Right forelimb (tissue), 1 donor: ENCODE measurements around the gene PRSS50.
A peak's percentile ranks its signal among the peaks of the same experiment; 100 is the strongest.
"Not testable (repeated sequence)": the region's sequence is repeated elsewhere in the genome, so short reads cannot be mapped to it uniquely, and the experiment has no call there.

ENCODE experiments used
- DNase-seq: peaks from one replicate; pipeline ENCODE4 v3.0.0-alpha.2; 2018

Gene PRSS50

DNA sequence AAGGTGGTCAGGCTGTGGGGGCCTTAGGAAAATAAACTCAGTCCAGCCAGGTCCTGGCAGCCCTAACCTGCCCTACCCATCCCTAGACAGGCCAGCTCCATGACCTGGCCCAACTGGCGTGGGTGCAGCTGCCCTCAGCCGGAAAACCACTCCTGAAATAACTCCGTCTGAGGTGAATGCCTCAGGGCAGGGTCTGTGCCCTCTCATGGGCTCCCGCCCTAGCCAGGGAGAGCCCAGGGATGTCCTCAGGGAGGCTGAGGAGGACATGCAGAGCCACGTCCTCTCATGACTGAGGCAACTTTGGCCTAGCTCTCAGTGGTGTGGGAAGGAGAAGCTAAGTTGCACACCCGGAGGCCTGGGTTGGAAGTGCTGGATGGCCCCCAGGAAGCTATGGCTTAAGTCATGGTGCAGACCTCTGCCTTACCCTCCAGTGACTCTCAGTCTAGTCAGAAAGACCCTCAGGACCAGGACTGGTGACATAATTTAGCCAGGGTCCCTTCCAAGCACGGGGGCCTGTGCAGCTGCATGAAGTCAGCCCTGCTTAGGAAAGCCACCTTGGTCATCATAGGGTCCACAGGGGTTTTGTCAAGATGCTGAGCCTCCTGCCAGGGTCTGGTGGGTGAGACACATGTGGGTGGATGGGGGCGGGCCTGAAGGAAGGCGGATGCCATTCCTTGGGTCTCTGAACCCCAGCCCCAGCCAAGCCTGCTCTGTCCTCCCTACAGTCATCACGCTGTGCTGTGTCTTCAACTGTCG lies 9.1 kb downstream of the PRSS50 start:
- peak; percentile 37 for DNase-seq

DNA sequence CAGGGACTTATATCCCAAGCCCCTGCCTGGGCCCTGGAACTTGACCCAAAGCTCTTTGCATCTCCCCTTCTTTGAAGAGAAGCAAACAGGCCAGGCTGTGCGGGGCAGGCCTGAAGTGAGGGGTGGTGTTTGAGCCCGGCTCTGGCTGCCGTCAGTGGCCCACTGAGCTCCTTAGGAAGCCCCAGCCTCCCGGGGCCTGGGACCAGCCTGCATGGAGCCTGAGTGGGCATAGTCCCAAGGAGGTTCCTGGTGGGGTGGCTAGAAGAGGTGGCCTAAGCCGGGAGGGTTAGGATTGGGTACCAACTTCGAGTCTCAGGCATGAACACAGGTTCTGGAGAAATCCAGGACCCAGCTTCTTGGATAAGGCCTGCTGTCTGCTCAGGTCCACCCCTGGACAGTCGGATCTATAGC lies 10.1 kb downstream of the PRSS50 start:
- peak; percentile 40 for DNase-seq

DNA sequence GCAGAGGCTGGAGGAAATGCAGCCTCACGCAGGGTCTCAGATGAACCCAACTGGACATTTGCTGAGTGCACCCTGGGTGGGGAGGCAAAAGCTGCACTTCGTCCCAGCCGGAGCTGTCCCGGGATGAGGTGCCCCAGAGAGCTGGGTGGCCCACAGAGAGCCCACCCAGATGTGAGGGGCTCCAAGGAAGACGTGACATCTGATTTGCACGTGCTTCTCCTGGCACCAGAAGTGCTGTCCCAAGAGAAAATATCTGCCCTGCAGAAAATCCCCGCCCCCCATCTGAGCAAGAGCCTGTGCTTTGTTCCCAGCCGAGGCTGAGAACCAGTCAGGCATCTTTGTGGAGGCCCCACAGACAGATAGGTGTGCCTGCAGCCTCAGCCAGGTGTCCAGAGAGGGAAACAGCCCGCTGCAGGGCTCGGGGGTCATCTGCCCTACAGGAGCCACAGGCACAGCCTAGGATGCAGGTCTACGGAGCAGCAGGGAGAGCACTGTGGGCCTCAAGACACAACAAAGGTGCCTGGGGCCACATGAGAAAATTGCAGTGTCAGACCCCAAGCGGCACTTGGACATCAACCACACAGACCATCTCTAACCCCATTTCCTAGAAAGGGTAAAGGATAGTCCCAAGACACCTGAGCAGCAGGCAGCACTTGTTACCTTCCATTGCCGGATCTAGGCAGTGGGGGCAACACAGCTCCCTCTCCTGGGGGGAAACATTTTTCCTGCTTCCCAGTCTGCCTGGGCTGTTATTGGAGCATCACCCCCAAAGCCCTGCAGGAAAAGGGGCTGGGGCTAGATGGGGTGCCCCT lies 10.7 kb downstream of the PRSS50 start:
- peak; percentile 36 for DNase-seq

DNA sequence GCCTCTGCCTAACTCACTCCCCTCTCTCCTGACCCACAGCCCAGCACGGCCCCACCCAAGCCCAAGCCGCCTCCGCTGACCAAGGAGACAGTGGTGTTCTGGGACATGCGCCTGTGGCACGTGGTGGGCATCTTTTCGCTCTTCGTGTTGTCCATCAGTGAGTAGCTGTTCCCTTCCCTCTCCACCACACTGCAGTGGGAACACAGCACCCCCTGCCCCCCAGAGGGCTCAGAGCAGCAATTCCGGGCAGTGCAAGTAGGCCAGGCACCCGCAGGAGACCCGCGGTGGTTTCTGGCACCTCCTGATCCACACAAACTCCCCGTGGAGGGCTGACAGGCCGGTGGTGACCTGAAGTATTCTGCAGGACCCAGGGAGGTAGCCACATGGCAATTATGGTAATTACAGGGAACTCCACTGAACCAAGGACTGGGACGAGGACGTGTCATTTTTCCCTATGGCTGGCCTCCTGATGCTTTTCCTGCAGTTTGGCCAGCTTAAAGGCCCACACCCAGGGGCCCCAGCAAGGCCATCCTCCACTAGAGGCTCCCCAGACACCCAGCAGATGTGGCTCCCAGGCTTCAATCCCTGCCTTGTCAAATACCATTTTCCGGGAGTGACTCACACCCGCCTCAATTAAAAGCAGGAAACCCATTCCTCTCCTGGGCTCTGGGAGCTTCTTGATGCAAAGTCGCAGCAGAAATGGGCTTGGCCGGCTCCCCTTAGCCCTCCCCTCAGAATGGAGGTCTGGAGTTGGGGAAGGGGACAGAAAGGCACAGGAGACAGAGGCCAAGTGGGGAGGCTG lies 11.7 kb downstream of the PRSS50 start:
- DNase-seq = peak; percentile 65

DNA sequence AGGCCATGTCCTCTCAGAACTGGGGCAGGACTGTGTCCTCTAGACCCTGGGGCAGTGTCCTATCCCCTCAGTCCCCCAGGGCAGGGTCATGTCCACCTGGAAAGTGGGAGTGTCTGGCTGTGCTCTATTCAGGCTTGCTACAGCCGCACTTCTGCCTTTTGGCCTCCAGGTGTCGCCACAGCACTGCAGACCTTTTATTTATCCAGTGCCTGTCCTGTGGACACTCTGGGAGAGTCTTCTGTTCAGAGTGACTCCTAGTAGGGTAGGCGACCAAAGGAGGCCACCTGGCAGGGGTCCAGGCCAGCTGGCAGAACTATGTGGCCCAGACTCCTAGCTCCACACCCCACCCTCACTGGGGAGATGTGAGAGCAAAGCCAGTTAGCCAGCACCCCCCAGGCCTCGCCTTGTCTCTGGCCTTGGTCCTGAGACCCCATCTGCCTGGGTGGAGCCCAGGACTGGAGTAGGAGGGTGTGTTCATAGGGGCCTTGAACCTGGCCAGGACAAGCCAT lies 12.6 kb downstream of the PRSS50 start:
- peak; percentile 86 for DNase-seq

DNA sequence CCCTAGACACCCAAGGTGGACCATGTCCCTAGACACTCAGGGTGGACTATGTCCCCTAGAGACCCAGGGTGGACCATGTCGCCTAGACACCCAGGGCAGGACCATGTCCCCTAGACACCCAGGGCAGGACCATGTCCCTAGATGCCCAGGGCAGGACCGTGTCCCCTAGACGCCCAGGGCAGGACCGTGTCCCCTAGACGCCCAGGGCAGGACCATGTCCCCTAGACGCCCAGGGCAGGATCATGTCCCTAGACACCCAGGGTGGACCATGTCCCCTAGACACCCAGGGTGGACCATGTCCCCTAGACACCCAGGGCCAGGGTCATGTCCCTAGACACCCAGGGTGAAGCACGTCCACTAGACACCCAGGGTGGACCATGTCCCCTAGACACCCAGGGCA lies 13.3 kb downstream of the PRSS50 start:
- DNase-seq = not testable (repeated sequence)

DNA sequence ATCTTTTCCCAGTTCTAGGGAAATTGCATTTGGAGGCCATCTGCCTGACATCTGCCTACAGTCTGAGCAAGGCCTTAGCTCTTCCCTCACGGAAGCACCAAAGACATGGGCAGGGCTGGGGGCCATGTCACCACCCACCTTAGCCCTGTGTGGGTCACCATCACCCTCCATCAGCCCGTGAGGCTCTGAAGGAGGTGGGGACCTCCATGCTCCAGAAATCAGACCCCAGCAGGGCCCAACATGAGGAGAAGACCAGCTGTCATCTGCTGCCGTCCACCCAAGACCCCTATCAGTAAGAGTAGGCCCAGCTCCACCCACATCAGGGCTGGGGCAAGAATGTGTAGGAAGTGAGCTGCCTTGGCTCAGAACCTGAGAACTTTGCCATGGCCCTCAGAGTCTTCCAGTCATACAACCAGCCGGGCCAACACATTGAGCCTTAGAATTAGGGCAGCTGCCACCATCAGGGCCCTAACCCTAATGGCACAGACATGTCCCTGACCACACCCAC lies 14.6 kb downstream of the PRSS50 start:
- DNase-seq = no peak

DNA sequence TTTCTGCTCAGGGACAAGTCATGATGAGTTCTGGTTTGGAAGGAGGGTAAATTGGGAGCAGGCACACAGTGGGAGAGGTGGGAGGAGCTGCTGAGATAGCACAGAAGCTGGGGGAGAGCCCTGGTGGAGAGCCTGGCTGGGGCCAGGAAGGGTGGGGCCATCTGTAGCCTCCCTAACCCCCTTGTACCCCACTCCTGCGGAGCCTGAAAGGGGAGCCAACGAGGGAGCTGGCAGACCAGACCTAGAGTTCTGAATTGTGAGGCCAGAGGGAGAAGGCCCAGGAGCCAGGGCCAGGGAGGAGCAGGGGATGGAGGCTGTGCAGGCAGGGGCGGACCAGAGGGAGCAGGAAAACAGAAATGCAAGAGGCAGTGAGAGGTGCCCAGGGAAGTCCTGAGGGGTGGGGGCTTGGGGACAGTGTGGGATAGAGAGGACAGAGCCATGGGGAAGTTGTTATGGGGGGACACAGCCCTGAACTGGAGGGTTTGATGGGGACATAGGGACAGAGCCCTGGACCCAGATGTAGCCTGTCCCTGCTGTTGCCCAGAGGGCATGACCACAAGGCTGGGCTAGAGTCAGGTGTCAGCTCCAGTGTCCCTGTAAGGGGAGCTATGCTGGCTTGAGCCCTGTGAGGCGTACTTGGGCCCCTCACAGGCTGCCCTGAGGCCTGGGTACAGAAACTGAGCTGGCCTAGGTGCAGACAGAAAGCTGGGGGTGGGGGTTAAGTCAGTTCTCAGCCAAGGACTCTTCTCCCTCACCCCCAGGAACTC lies 15.2 kb downstream of the PRSS50 start:
- DNase-seq = no peak

DNA sequence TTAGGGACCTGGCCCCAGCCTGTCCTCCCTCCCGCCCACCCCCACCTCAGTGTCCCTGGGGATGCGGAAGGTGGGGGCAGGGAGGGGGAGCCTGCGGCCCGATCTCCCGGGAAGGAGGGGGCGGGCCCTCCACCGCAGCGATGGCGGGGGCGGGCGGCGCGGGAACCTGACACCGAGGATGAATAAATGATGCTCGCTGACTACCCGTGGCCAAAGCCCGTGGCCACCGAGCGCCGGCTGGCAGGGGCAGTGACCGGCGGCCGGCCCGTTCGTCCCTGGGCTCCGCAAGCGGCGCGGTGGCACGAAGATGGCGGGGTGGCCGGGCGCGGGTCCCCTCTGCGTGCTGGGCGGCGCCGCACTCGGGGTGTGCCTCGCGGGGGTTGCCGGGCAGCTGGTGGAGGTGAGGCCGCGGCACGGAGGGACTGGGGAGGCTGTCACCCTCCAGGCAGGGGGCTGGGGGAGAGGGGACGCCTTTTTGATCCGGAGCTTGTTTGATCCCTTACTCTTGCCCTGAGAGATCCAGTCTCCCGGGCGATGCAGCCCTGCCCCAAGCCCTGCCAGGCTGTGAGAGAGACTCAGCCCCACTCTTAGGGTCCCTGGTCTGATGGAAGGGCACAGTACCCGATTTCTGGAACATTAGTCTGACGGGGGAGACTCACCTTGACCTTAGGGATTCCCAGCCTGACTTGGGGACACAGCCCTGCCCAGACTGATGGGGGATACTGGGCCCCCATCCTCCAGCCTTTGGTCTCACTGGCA lies 16.3 kb downstream of the PRSS50 start, which contains the start of gene TMIE:
Gene TMIE (plus strand): TSS at position 212 of the 759 bp plus-strand sequence. CDS start 96 bp downstream, at position 308.
- no peak for DNase-seq

DNA sequence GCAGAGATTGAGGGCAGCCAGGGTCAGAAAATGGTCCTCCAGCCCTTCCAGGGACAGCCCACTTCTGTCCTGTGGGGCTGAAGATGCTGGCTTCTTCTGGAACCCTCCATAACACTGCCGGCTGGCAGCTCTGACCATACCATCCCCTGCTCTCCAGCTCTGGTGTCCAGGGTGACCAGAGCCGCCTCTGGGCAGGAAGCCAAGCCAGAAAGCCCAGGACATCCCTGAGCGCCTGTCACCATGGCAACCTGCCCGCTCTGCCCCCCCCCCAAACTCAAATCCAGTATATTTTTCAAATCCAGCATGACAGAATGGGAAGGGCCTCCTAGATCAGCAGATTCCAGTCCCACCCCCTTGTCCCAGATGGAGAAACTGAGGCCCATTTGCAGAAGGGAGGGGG lies 16.9 kb downstream of the PRSS50 start:
- no peak for DNase-seq

DNA sequence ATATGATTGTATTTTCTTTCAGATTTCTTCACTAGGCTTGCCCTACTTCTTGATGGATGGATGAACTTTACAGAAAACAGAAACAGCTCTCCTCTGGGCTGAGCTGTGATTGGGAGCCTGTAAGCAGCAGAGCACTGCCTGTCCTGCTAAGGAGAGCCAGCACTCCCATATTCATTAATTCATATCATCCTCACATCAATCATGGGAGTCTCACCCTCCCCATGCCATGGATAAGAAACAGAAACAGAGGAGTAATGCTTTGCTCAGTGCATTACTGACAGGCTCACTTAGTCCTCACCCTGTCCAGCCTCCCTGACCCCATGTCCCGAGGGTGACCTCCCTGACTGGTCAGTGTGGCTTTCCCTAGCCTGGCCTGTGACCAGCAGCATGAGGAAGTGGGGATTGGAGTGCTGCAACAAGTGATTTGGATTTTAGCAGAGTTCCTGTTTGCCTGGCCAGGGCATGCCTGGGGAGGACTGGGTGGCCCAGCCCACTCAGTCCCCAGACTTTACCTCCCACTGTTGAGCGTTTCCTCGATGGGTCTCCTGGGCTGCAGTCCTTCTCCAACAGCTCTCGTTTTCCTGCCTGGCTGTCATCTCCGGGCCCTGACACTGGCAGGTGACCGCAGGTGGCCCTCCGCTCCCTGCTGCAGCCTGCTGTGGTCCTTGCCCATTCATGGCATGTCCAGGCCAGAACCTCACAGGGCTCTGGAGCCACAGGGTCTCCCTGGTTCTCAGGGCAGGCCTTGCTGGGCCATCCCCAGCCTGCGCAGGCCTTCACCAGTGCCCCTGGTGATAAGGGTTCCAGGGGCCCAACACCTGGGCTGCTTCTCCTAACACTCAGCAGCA lies 17.8 kb downstream of the PRSS50 start:
- DNase-seq = no peak

DNA sequence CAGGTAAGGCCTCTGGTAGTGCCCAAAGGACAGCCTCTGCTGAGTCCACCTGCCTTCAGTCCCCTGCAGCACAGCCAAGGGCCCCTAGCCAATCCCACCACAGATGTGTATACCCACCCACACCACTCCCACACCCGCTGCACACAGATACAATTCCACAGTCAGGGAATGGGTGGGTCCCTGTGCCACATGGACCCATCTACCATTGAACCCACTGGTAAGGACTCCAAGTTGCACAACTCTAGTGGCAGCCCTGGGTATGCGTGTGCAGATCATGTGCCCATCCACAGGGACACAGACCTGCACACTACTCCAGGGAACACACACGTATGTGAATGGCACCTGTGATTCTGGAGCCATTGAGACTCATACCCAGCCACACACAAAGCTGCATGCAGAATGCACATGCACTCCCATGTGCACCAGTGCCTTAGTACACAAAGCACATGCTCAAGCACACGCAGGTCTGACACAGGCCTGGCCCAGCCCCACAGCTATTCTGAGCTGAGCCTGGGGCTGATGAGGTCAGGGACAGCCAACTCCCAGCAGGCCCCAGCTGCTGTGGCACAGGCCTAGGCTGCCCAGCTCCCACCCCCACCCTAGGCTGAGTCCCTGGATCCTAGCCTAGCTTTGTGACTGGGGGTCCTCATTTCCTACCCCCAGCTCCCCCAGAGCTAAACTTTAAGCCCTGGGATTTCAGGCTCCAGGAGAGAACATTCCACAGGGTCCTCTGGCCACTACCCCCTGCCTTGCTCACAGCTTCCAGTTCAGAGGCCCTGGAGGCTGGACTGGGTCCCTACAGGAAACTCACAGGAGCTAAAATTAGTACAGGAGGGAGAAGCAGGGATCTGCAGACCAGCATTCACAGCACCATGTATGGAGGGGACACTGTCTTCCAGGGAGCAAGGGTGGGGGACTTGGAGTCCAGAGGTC lies 21.4 kb downstream of the PRSS50 start:
- no peak for DNase-seq

DNA sequence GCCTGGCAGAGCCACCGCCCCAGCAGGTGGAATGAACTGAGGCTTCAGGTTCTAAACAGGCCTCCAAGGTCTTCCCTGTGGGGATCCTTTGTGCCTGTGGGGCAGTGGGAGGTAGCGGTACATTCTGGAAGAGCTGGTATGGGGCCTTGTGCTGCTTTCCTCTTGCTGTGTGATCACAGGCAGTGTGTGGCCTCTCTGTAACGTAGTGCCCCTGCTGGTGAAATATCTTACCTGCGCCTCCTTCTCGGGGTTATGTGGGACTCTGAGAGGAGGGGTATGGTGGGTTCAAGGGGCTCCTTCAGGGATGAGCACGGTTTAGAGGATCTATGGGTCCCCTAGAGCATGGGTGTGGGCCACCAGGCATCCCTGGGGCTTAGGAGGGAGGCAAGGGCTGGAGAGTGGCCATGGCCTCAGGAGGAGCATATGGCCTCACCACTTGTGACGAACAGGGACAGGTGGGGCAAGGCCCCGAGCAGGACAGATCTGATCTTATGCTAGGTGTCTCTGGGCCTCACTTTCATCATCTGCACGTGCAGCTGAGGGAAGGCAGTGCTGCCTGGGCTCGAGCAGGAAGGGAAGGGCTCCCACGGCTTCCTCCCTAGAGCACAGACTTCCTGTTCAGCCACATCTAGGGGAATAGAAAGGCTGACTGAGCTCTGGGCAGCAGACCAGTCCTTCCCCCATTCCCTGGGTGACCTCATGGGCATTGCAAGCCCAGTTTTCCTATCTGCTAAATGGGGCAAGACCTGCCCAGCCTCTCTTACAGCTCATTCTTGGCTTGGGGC lies 22.3 kb downstream of the PRSS50 start:
- no peak for DNase-seq

DNA sequence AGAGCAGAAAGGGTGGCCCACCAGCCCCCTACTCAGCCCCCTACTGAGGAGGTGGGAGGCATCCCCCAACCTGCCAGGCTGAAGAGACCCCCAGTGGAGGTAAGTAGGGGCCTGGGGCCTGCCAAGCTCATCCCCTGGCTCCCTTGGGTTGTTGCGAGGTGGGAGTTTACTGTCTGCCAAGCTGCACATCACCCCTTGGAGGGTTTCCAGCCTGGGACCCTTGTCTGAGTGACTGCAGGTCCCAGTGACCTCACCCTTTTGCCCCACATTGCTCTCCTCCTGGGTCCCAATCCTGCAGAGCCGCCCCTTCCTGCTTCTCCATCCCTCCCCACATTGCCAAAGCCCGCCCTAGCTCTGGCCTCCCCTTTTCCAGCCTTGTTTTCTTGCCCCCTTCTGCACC lies 23.1 kb downstream of the PRSS50 start:
- no peak for DNase-seq

DNA sequence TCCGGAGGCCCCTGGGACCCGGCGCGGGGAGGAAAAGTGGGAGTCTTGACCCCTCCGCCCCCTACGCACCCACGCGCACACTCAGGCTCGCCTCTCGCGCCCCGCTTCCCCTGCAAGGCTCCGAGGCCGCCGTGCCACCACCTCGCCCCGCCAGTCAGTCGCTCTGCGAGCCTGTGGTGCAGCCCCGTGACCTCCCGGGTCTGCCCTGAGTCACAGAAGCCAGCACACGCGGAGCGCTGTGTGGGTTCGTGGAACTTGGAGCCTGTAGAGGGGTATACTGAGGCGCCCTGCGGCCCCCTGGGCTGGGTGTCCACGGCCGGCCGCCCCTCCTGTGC lies 23.8 kb downstream of the PRSS50 start:
- DNase-seq = no peak

DNA sequence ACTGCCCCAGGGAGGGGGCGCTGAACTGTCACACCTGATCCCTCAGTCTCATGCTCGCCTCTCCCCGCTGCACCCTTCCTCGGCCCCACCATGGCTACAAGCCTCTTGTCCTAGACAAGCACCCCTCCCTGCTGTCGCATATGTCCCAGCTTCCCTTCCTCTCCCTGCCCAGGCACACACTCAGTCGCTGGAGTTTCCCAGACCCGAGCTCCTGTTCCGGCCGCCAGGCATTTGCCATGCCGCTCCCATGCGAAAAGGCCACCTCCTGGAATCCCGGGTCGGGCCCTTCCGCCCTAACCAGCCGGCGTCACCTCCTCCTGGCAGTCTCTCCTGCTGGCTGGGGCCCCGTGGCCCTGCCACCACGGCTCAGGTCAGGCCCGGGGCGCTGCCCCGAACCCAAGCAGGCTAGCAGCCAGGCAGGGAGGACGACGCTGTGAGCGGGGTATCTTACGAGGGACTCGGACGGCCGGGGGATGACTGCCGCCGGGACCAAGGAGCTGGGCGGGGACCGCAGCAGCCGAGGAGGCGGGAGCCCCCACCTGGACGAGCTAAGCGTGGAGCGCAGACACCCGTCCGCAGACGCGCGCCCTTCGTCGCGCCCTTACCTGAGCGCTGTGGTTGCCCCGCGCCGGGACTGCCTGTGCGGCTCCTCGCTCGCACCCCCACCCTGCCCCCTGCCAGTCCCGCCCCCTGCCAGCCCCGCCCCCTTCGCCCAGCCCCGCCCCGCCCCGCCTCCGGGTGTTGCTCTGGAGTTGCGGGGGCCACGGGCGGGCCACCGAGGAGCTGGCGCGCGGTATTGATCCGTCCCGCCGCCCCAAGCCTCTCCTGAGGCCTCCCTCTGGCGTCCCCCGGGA lies 24.4 kb downstream of the PRSS50 start, which contains the start of gene ALS2CL:
Gene ALS2CL (minus strand): TSS at position 642 of the 854 bp plus-strand sequence. CDS start 4,239 bp downstream, outside the sequence.
- DNase-seq = peak; percentile 63

DNA sequence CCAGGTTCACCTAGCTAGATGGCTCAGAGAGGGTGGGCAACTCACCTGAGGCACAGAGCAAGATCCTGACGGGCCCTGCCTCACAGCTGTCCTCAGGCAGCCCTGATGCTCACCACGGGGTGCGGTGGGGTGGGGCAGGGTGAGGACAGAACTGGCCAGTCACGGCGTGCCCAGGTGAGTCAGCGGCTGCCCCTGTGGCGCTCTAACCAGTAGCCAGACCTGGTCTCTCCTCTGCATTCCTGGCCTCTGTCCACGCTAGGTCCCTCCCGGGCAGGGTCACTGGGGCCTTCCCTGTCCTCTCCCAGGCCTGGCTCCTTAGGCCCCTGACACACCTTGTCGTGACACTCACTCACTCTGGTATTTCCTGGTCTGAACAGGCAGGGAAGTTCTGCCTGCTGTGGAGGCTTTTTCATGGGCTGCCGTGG lies 25.1 kb downstream of the PRSS50 start:
- no peak for DNase-seq
